GM18858 (cell line): ENCODE measurements around the gene PCNX4.

Source experiments
- ATAC-seq: cut with Tn5 transposase; IDR thresholded peaks from one replicate; pipeline ENCODE4 v1.9.1; 2021; ENCODE audit not compliant: unreplicated experiment

PCNX4 gene

GRCh38 chr14:60101786-60102185 lies 10.1 kb downstream of the PCNX4 start:
- no peak for ATAC-seq

- ATAC-seq, result no peak
Observed at GRCh38 chr14:60102389-60102788, 10.7 kb downstream of the PCNX4 start.

GRCh38 chr14:60106339-60106738 lies 14.6 kb downstream of the PCNX4 start:
- no peak for ATAC-seq

GRCh38 chr14:60107477-60107876 lies 15.8 kb downstream of the PCNX4 start:
- no peak for ATAC-seq

- ATAC-seq, result no peak
Observed at GRCh38 chr14:60111732-60112131, 20.0 kb downstream of the PCNX4 start.

GRCh38 chr14:60114881-60115280 lies 23.2 kb downstream of the PCNX4 start:
- ATAC-seq, result no peak

- ATAC-seq, result no peak
Observed at GRCh38 chr14:60116181-60116580, 24.5 kb downstream of the PCNX4 start.

- no peak for ATAC-seq
Observed at GRCh38 chr14:60125918-60126317, 34.2 kb downstream of the PCNX4 start.

GRCh38 chr14:60133487-60133886 lies 41.8 kb downstream of the PCNX4 start:
- no peak for ATAC-seq

- ATAC-seq, result no peak
Observed at GRCh38 chr14:60134702-60135101, 43.0 kb downstream of the PCNX4 start.

- peak; percentile 87 for ATAC-seq
Observed at GRCh38 chr14:60151715-60152114, 60.0 kb downstream of the PCNX4 start.

GRCh38 chr14:60153991-60154390 lies 62.3 kb downstream of the PCNX4 start:
- no peak for ATAC-seq

GRCh38 chr14:60154671-60155070 lies 62.9 kb downstream of the PCNX4 start:
- no peak for ATAC-seq

- ATAC-seq, result no peak
Observed at GRCh38 chr14:60160422-60160821, 68.7 kb downstream of the PCNX4 start.

- no peak for ATAC-seq
Observed at GRCh38 chr14:60161196-60162107, 69.7 kb downstream of the PCNX4 start.

GRCh38 chr14:60163693-60164092 lies 72.0 kb downstream of the PCNX4 start:
- no peak for ATAC-seq

GRCh38 chr14:60164404-60164711 lies 72.6 kb downstream of the PCNX4 start:
- peak; percentile 7 for ATAC-seq

GRCh38 chr14:60164712-60165546 lies 73.2 kb downstream of the PCNX4 start, which contains the start of gene DHRS7:
TSS of gene DHRS7 (minus strand) at chr14:60165398. CDS start at chr14:60165309, 89 bp downstream.
- peak; percentile 85 for ATAC-seq

GRCh38 chr14:60165547-60165876 lies 73.8 kb downstream of the PCNX4 start:
- ATAC-seq, result no peak

- ATAC-seq, result no peak
Observed at GRCh38 chr14:60166142-60166541, 74.4 kb downstream of the PCNX4 start.

GRCh38 chr14:60169722-60170121 lies 78.0 kb downstream of the PCNX4 start:
- no peak for ATAC-seq

GRCh38 chr14:60170948-60171347 lies 79.2 kb downstream of the PCNX4 start:
- no peak for ATAC-seq
